ENCODE measurements around the gene SERPINA4.

The SERPINA4 gene

GRCh38 chr14:94560751-94561655 lies at the start of gene SERPINA4:
SERPINA4 (plus strand) TSS chr14:94561442; CDS start chr14:94563483, 2,041 bp downstream.
- DNase-seq (ENCODE audit: low spot score) = no peak

GRCh38 chr14:94514351-94514750 lies 46.9 kb upstream of the SERPINA4 start:
- DNase-seq (ENCODE audit: low spot score) = no peak

GRCh38 chr14:94515426-94515825 lies 45.8 kb upstream of the SERPINA4 start:
- no peak for DNase-seq (ENCODE audit: low spot score)

GRCh38 chr14:94515856-94516255 lies 45.4 kb upstream of the SERPINA4 start:
- DNase-seq (ENCODE audit: low spot score) = no peak

GRCh38 chr14:94517248-94517640 lies 44.0 kb upstream of the SERPINA4 start:
- no peak for DNase-seq (ENCODE audit: low spot score)

- DNase-seq (ENCODE audit: low spot score) = no peak
These were observed 43.5 kb upstream of the SERPINA4 start for GRCh38 chr14:94517641-94518257.

- no peak for DNase-seq (ENCODE audit: low spot score)
These were observed 39.7 kb upstream of the SERPINA4 start for GRCh38 chr14:94521375-94522114.

- DNase-seq (ENCODE audit: low spot score) = no peak
These were observed 39.0 kb upstream of the SERPINA4 start for GRCh38 chr14:94522115-94522724.

- DNase-seq (ENCODE audit: low spot score) = no peak
These were observed 38.0 kb upstream of the SERPINA4 start for GRCh38 chr14:94523265-94523664.

- no peak for DNase-seq (ENCODE audit: low spot score)
These were observed 37.1 kb upstream of the SERPINA4 start for GRCh38 chr14:94524093-94524492.

- DNase-seq (ENCODE audit: low spot score) = no peak
These were observed 30.1 kb upstream of the SERPINA4 start for GRCh38 chr14:94531187-94531586.

GRCh38 chr14:94532447-94532846 lies 28.8 kb upstream of the SERPINA4 start:
- no peak for DNase-seq (ENCODE audit: low spot score)

GRCh38 chr14:94535506-94535905 lies 25.7 kb upstream of the SERPINA4 start:
- no peak for DNase-seq (ENCODE audit: low spot score)

GRCh38 chr14:94536836-94537235 lies 24.4 kb upstream of the SERPINA4 start:
- DNase-seq (ENCODE audit: low spot score) = peak; percentile 50

- DNase-seq (ENCODE audit: low spot score) = no peak
These were observed 23.0 kb upstream of the SERPINA4 start for GRCh38 chr14:94538070-94538740.

GRCh38 chr14:94539181-94539580 lies 22.1 kb upstream of the SERPINA4 start:
- DNase-seq (ENCODE audit: low spot score) = no peak

- DNase-seq (ENCODE audit: low spot score) = no peak
These were observed 21.0 kb upstream of the SERPINA4 start for GRCh38 chr14:94540031-94540794.

- DNase-seq (ENCODE audit: low spot score) = no peak
These were observed 19.8 kb upstream of the SERPINA4 start for GRCh38 chr14:94541234-94541975.

GRCh38 chr14:94542111-94542810 lies 19.0 kb upstream of the SERPINA4 start:
- DNase-seq (ENCODE audit: low spot score) = peak; percentile 48

Data from RKO (cell line).